GM12878 (cell line): ENCODE results near the gene TFDP1. TPM values are rescaled to one million over a fixed set of nuclear protein-coding genes. Genes with fewer than 3 reads are reported as not detected.

ENCODE experiments used
- ATAC-seq: fragments of 200-7000 bp; cut with Tn5 transposase; 3 replicates; pipeline ENCODE4 v1.9.1; 2020; ENCODE audit warnings: mild to moderate bottlenecking, moderate library complexity
- BruUV-seq: library from RNA; stranded (reverse); fragments of 400-500 nt; replicated peaks from 2 replicates; lab custom pipeline; 2021; lab: Mats Ljungman, UMichigan
- CTCF ChIA-PET: fragments of 300-600 bp; sonication (Branson Sonifier 250); formaldehyde crosslinking; extraction: SDS; loops from one replicate; lab custom pipeline; 2021; ENCODE audit warnings: inconsistent platforms; lab: Yijun Ruan, JAX
- POLR2A ChIA-PET: fragments of 350-600 bp; formaldehyde crosslinking; extraction: SDS; loops from one replicate; lab custom pipeline; 2021; ENCODE audit warnings: inconsistent platforms; lab: Charles Lee
- RAD21 ChIA-PET: fragments of 300-600 bp; sonication (Branson Sonifier 250); formaldehyde crosslinking; loops from one replicate; lab custom pipeline; 2023; ENCODE audit warnings: antibody characterized with exemption; ENCODE audit not compliant: unreplicated experiment; lab: Charles Lee
- SMC1A ChIA-PET: fragments of 300-600 bp; sonication (Branson Sonifier 250); formaldehyde crosslinking; loops from one replicate; lab custom pipeline; 2023; ENCODE audit not compliant: unreplicated experiment, uncharacterized antibody; lab: Charles Lee
- DNase-seq: peaks from one replicate; pipeline ENCODE4 v3.0.0-alpha.2; 2011; ENCODE audit warnings: low read depth, low spot score
- FAIRE-seq: peaks from 3 replicates; lab custom pipeline; 2011; peaks lifted over from hg19 to GRCh38; lab: Jason Lieb, UNC
- H2AFZ ChIP-seq: 2 replicates; pipeline ENCODE4 v1.6.0; 2011; ENCODE audit warnings: low read depth, low read length, control low read depth; ENCODE audit not compliant: control insufficient read depth
- H3K27ac ChIP-seq: 2 replicates; pipeline ENCODE4 v1.5.1; 2011; ENCODE audit warnings: control low read depth; ENCODE audit not compliant: control insufficient read depth, insufficient read depth
- H3K27me3 ChIP-seq, 2 experiments: replicated peaks in 1 of 2; 2 replicates each; pipeline versions ENCODE4 v1.6.0 to v1.6.1; 2011; ENCODE audit warnings: low read length in 1 of 2; ENCODE audit not compliant: control insufficient read depth in 2 of 2, insufficient read depth in 2 of 2
- H3K36me3 ChIP-seq, 2 experiments: 2 replicates each; pipeline ENCODE4 v1.5.1; 2011; ENCODE audit warnings: low read length in 1 of 2; ENCODE audit not compliant: control insufficient read depth in 2 of 2, insufficient read depth in 2 of 2
- H3K4me1 ChIP-seq: 2 replicates; pipeline ENCODE4 v1.6.1; 2011; ENCODE audit warnings: mild to moderate bottlenecking, low read length, moderate library complexity, mixed read lengths; ENCODE audit not compliant: control insufficient read depth, insufficient read depth
- H3K4me2 ChIP-seq: 2 replicates; pipeline ENCODE4 v1.6.0; 2011; ENCODE audit warnings: control low read depth; ENCODE audit not compliant: control insufficient read depth, insufficient read depth
- H3K4me3 ChIP-seq: fragments of 200-600 bp; sonication (generic); 2 replicates; pipeline ENCODE4 v1.5.1; 2016
- H3K79me2 ChIP-seq: 2 replicates; pipeline ENCODE4 v1.6.0; 2011; ENCODE audit warnings: low read length; ENCODE audit not compliant: control insufficient read depth, insufficient read depth
- H3K9ac ChIP-seq: 2 replicates; pipeline ENCODE4 v1.8.0; 2011; ENCODE audit warnings: low read length, control low read depth, mixed read lengths; ENCODE audit not compliant: control insufficient read depth, insufficient read depth
- H3K9me3 ChIP-seq: replicated peaks from 3 replicates; pipeline ENCODE4 v1.5.1; 2011; ENCODE audit warnings: mild to moderate bottlenecking, low read length; ENCODE audit not compliant: control insufficient read depth, insufficient read depth
- H4K20me1 ChIP-seq: 2 replicates; pipeline ENCODE4 v1.6.0; 2011; ENCODE audit not compliant: control insufficient read depth, insufficient read depth
- ATF7 ChIP-seq: fragments of 450-650 bp; IDR thresholded peaks from 2 replicates; pipeline ENCODE4 v1.6.1; 2016; ENCODE audit warnings: low read depth, mild to moderate bottlenecking
- BHLHE40 ChIP-seq, 2 experiments: fragments of 450-650 bp in 1 of 2; IDR thresholded peaks; 2 replicates each; pipeline ENCODE4 v1.6.1; 2011 to 2017; ENCODE audit warnings: low read depth in 2 of 2, borderline replicate concordance in 1 of 2, improper control_type of control experiment in 1 of 2, low read length in 1 of 2, mild to moderate bottlenecking in 1 of 2
- CBFB ChIP-seq: IDR thresholded peaks from 2 replicates; pipeline ENCODE4 v1.6.1; 2016; ENCODE audit warnings: antibody characterized with exemption, low read depth
- CHD4 ChIP-seq: fragments of 200-600 bp; sonication (generic); IDR thresholded peaks from 2 replicates; pipeline ENCODE4 v1.6.1; 2016; ENCODE audit warnings: mild to moderate bottlenecking
- EP300 ChIP-seq, 2 experiments: fragments of 150-350 bp in 1 of 2; IDR thresholded peaks; 2 replicates each; pipeline ENCODE4 v1.6.1; 2011 to 2012; ENCODE audit warnings: low read depth in 2 of 2, low read length in 2 of 2, borderline replicate concordance in 1 of 2, improper control_type of control experiment in 1 of 2, inconsistent platforms in 1 of 2; ENCODE audit not compliant: control insufficient read depth in 1 of 2
- HDAC2 ChIP-seq: fragments of 200-600 bp; sonication (generic); IDR thresholded peaks from 2 replicates; pipeline ENCODE4 v1.6.1; 2017
- HDAC6 ChIP-seq: fragments of 200-600 bp; sonication (generic); IDR thresholded peaks from one replicate; pipeline ENCODE4 v1.8.0; 2017; ENCODE audit warnings: antibody characterized with exemption; ENCODE audit not compliant: unreplicated experiment
- NR2C1 ChIP-seq: fragments of 450-650 bp; IDR thresholded peaks from 2 replicates; pipeline ENCODE4 v1.6.1; 2017; ENCODE audit warnings: antibody characterized with exemption, mild to moderate bottlenecking, moderate library complexity
- NR2F1 ChIP-seq: fragments of 450-650 bp; conservative IDR thresholded peaks from 2 replicates; pipeline ENCODE4 v1.6.1; 2017; ENCODE audit warnings: mild to moderate bottlenecking
- STAT1 ChIP-seq: fragments of 450-650 bp; conservative IDR thresholded peaks from 2 replicates; pipeline ENCODE4 v1.6.1; 2014; ENCODE audit warnings: antibody characterized with exemption, mild to moderate bottlenecking
- TBL1XR1 ChIP-seq: IDR thresholded peaks from 2 replicates; pipeline ENCODE4 v1.6.1; 2012; ENCODE audit warnings: low read depth, low read length, improper control_type of control experiment
- ZBTB40 ChIP-seq: fragments of 450-650 bp; IDR thresholded peaks from 2 replicates; pipeline ENCODE4 v1.6.1; 2016; ENCODE audit warnings: mild to moderate bottlenecking, moderate library complexity, borderline replicate concordance
- ZNF274 ChIP-seq: IDR thresholded peaks from one replicate; pipeline ENCODE4 v1.8.0; 2011; ENCODE audit not compliant: insufficient read length, insufficient read depth
- ZZZ3 ChIP-seq: IDR thresholded peaks from 2 replicates; pipeline ENCODE4 v1.6.1; 2011; ENCODE audit warnings: low read depth; ENCODE audit not compliant: control insufficient read depth, insufficient read length
- WGBS: methylation state at CpG from one replicate; pipeline ENCODE4 v1.1.6; 2016; ENCODE audit warnings: low lambda C conversion rate; ENCODE audit not compliant: insufficient replicate concordance, insufficient coverage; ENCODE audit errors: missing lambda C conversion rate; 5-methylcytosine and 5-hydroxymethylcytosine counted together
- in situ Hi-C: fragments of 300-500 bp; cut with MboI; formaldehyde crosslinking; loops from 9 replicates; pipeline ENCODE4 v1.14.3; 2018; ENCODE audit warnings: mixed read lengths
- intact Hi-C: fragments of 100-400 bp; cut with micrococcal nuclease; formaldehyde crosslinking; loops from one replicate; pipeline ENCODE4 v1.14.2; 2022; ENCODE audit not compliant: unreplicated experiment
- polyA plus RNA-seq, 11 experiments: library from polyadenylated mRNA; depleted of rRNA in 4 of 11; unstranded in 6 of 11; stranded (reverse) in 5 of 11; fragments of >200 nt; fragmentation: Nextera tagmentation in 4 of 11; fragmentation: Illumina TruSeq in 1 of 11; extraction: Ambion mirVana in 4 of 11; extraction: Trizol in 1 of 11; gene quantifications; 1 replicate in 1 of 11; 2 replicates in 10 of 11; pipeline versions ENCODE4 v1.2.1 to v1.2.3, GENCODE V29; 2011 to 2016; ENCODE audit warnings: inconsistent platforms in 2 of 11, missing spikeins in 2 of 11, low read depth in 1 of 11
- total RNA-seq, 4 experiments: library from RNA; depleted of rRNA in 3 of 4; stranded (reverse); fragments of >200 nt in 3 of 4; fragmentation: Illumina TruSeq in 1 of 4; extraction: Trizol in 1 of 4; gene quantifications; 2 replicates each; pipeline versions ENCODE4 v1.2.1 to v1.2.3, GENCODE V29; 2013 to 2021
- TF ChIP-seq, protein P1 (sequence below): IDR thresholded peaks from 2 replicates; pipeline ENCODE4 v1.6.1; 2011; ENCODE audit warnings: mild to moderate bottlenecking, low read depth, low read length, moderate library complexity; ENCODE audit not compliant: insufficient replicate concordance

The TFDP1 gene
- total and polyA plus RNA-seq, 10 of the 15 experiments (the other 5 are each of a cell fraction or from before 2014, with no cell fraction given): 37.7 to 254 (median 119) TPM

DNA sequence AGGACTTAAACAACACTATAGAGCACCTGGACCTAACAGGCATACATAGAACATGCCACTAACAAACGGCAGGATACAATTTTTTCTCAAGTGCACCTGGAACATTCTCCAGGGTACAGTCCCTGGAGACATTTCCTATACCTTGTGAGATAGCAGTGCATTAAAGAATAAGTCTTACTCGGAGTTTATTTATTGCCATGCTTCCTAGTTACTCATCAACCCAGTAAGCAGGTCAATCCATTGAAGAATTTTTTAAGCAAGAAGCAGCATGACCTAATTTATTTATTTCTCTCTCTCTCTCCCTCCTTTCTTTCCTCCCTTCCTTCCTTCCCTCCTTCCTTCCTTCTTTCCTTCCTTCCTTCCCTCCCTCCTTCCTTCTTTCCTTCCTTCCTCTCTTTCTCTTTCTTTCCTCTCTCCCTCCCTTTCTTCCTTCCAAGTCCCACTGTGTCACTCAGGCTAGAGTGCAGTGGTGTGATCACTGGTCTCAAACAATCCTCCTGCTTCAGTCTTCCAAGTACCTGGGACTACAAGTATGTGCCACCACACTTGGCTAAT lies 6.6 kb upstream of the TFDP1 start:
- CTCF ChIA-PET: no interaction called here
- H3K9ac ChIP-seq: no peak overlapping the region
- 0% methylated on average over 2 of the region's 2 CpGs for WGBS
- TF ChIP-seq ZZZ3: no peak
- TF ChIP-seq NR2F1: no peak
- TF ChIP-seq BHLHE40 (IDR thresholded peaks at IDR 0.05; ENCODE audit: borderline replicate concordance in 1 of 2, low read depth in 2 of 2, low read length in 1 of 2): no peak
- TF ChIP-seq CBFB: no peak
- no peak for TF ChIP-seq ZBTB40
- no peak for TF ChIP-seq HDAC6
- no peak for TF ChIP-seq TBL1XR1
- TF ChIP-seq, protein P1, sequence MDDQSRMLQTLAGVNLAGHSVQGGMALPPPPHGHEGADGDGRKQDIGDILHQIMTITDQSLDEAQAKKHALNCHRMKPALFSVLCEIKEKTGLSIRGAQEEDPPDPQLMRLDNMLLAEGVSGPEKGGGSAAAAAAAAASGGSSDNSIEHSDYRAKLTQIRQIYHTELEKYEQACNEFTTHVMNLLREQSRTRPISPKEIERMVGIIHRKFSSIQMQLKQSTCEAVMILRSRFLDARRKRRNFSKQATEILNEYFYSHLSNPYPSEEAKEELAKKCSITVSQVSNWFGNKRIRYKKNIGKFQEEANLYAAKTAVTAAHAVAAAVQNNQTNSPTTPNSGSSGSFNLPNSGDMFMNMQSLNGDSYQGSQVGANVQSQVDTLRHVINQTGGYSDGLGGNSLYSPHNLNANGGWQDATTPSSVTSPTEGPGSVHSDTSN: no peak
- no peak for TF ChIP-seq NR2C1
- no peak for TF ChIP-seq ZNF274
- no peak for TF ChIP-seq EP300 (IDR thresholded peaks at IDR 0.05; ENCODE audit: borderline replicate concordance in 1 of 2, control insufficient read depth in 1 of 2, low read depth in 2 of 2, low read length in 2 of 2)
- no peak for TF ChIP-seq ATF7
- no peak for TF ChIP-seq CHD4
- no peak for TF ChIP-seq STAT1
- TF ChIP-seq HDAC2: no peak
- TF ChIP-seq, all 136 proteins: peak for 0
- Histone ChIP-seq H4K20me1 (no peaks in the 10 kb centered on the region), H3K79me2 (no peaks in the 10 kb centered on the region), H3K4me3 (no peak overlapping the region), H3K27ac (no peak overlapping the region), H3K36me3 (no peaks in the 10 kb centered on the region), H3K4me2 (no peak overlapping the region), H3K4me1 (no peaks in the 10 kb centered on the region), H2AFZ (no peak overlapping the region), H3K27me3 (no peaks in the 10 kb centered on the region), H3K9me3 (no peaks in the 10 kb centered on the region)
- in situ Hi-C loops: no loop called here
- SMC1A ChIA-PET: no interaction called here
- no TSS peak for BruUV-seq
- no peak for DNase-seq
- RAD21 ChIA-PET: no interaction called here
- no peak for FAIRE-seq
- intact Hi-C loops: no loop called here
- no peak for ATAC-seq
- POLR2A ChIA-PET: no interaction called here
